SK-MEL-5 (cell line): ENCODE measurements around the gene DAPP1. TPM values are rescaled to one million over a fixed set of nuclear protein-coding genes. Genes with fewer than 3 reads are reported as not detected.
"Not testable (repeated sequence)": the region's sequence is repeated elsewhere in the genome, so short reads cannot be mapped to it uniquely, and the experiment has no call there.

ENCODE experiments used
- DNase-seq: peaks from one replicate; pipeline ENCODE4 v3.0.0-alpha.2; 2016; ENCODE audit warnings: low read depth, low spot score
- in situ Hi-C: cut with HindIII; loops from 2 replicates; pipeline ENCODE4 v1.10.0; 2016; ENCODE audit warnings: low sequenced_read_pairs, high pct_unique_total_duplicates, low pct_unique_long_range_greater_than_20kb
- total RNA-seq: library from RNA; depleted of rRNA; stranded (reverse); fragments of >200 nt; shearing (Covaris generic); gene quantifications from 2 replicates; pipeline ENCODE4 v1.2.3, GENCODE V29; 2014

DAPP1 gene
- total RNA-seq, 1 experiment from 2014 or later = not detected

- DNase-seq = no peak
- in situ Hi-C loops = no loop called here
These were observed 773 bp downstream of the DAPP1 start for GRCh38 chr4:99817309-99817890.

GRCh38 chr4:99818661-99819060 lies 2.0 kb downstream of the DAPP1 start:
- no peak for DNase-seq
- in situ Hi-C loops = no loop called here

- DNase-seq = no peak
- in situ Hi-C loops = no loop called here
These were observed 5.4 kb downstream of the DAPP1 start for GRCh38 chr4:99821918-99822503.

GRCh38 chr4:99822734-99823133 lies 6.1 kb downstream of the DAPP1 start:
- no peak for DNase-seq
- in situ Hi-C loops = no loop called here

- in situ Hi-C loops = no loop called here
- DNase-seq = no peak
These were observed 7.5 kb downstream of the DAPP1 start for GRCh38 chr4:99824070-99824599.

GRCh38 chr4:99825272-99825671 lies 8.6 kb downstream of the DAPP1 start:
- DNase-seq = no peak
- in situ Hi-C loops = no loop called here

GRCh38 chr4:99826016-99826415 lies 9.4 kb downstream of the DAPP1 start:
- in situ Hi-C loops = no loop called here
- no peak for DNase-seq

GRCh38 chr4:99827454-99827853 lies 10.8 kb downstream of the DAPP1 start:
- no peak for DNase-seq
- in situ Hi-C loops = no loop called here

GRCh38 chr4:99827857-99828256 lies 11.2 kb downstream of the DAPP1 start:
- DNase-seq = no peak
- in situ Hi-C loops = no loop called here

- in situ Hi-C loops = no loop called here
- DNase-seq = no peak
These were observed 11.8 kb downstream of the DAPP1 start for GRCh38 chr4:99828477-99828876.

GRCh38 chr4:99830051-99830450 lies 13.4 kb downstream of the DAPP1 start:
- in situ Hi-C loops, DNase-seq: not testable (repeated sequence)

- in situ Hi-C loops = no loop called here
- no peak for DNase-seq
These were observed 15.7 kb downstream of the DAPP1 start for GRCh38 chr4:99832321-99832720.

- no peak for DNase-seq
- in situ Hi-C loops = no loop called here
These were observed 16.1 kb downstream of the DAPP1 start for GRCh38 chr4:99832758-99833157.

GRCh38 chr4:99833756-99834155 lies 17.1 kb downstream of the DAPP1 start:
- in situ Hi-C loops = no loop called here
- no peak for DNase-seq

GRCh38 chr4:99834569-99834968 lies 17.9 kb downstream of the DAPP1 start:
- in situ Hi-C loops = no loop called here
- no peak for DNase-seq

- no peak for DNase-seq
- in situ Hi-C loops = no loop called here
These were observed 19.3 kb downstream of the DAPP1 start for GRCh38 chr4:99835942-99836341.

- in situ Hi-C loops = no loop called here
- DNase-seq = no peak
These were observed 22.3 kb downstream of the DAPP1 start for GRCh38 chr4:99838927-99839326.

- in situ Hi-C loops = no loop called here
- DNase-seq = no peak
These were observed 24.5 kb downstream of the DAPP1 start for GRCh38 chr4:99841129-99841528.

GRCh38 chr4:99843413-99843812 lies 26.8 kb downstream of the DAPP1 start:
- in situ Hi-C loops = no loop called here
- no peak for DNase-seq
